A673 (cell line): ENCODE results near the gene PSMD8. TPM values are rescaled to one million over a fixed set of nuclear protein-coding genes. Genes with fewer than 3 reads are reported as not detected.

Experiments
- BruUV-seq: library from RNA; stranded (reverse); fragments of 400-500 nt; replicated peaks from 2 replicates; lab custom pipeline; 2021; lab: Mats Ljungman, UMichigan
- CTCF ChIA-PET: fragments of 300-600 bp; sonication (Branson Sonifier 250); formaldehyde crosslinking; loops from one replicate; lab custom pipeline; 2022; ENCODE audit warnings: antibody characterized with exemption; lab: Charles Lee
- POLR2A ChIA-PET: fragments of 300-600 bp; sonication (Branson Sonifier 250); formaldehyde crosslinking; loops from one replicate; lab custom pipeline; 2022; ENCODE audit warnings: antibody characterized with exemption; ENCODE audit not compliant: low non-redundant PET; lab: Charles Lee
- DNase-seq: peaks from one replicate; pipeline ENCODE4 v3.0.0-alpha.2; 2015; ENCODE audit warnings: low spot score
- H3K27ac ChIP-seq: fragments of 200-600 bp; sonication (generic); 2 replicates; pipeline ENCODE4 v1.5.1; 2016; ENCODE audit warnings: mixed run types, low read depth, mild to moderate bottlenecking, mixed read lengths, antibody characterized with exemption, low read length; ENCODE audit not compliant: poor library complexity, severe bottlenecking
- H3K27me3 ChIP-seq: fragments of 200-600 bp; sonication (generic); replicated peaks from 2 replicates; pipeline ENCODE4 v1.6.1; 2017; ENCODE audit warnings: mixed run types, low read depth, mild to moderate bottlenecking, mixed read lengths, antibody characterized with exemption, low read length; ENCODE audit not compliant: insufficient read depth, poor library complexity
- H3K36me3 ChIP-seq: fragments of 200-600 bp; sonication (generic); 2 replicates; pipeline ENCODE4 v1.6.1; 2016; ENCODE audit warnings: mixed run types, mild to moderate bottlenecking, mixed read lengths, antibody characterized with exemption, low read length; ENCODE audit not compliant: insufficient read depth, poor library complexity, severe bottlenecking
- H3K4me1 ChIP-seq: fragments of 200-600 bp; sonication (generic); 2 replicates; pipeline ENCODE4 v1.6.1; 2017; ENCODE audit warnings: mixed run types, mild to moderate bottlenecking, mixed read lengths, antibody characterized with exemption, low read length; ENCODE audit not compliant: insufficient read depth, poor library complexity, severe bottlenecking
- H3K4me3 ChIP-seq: fragments of 200-600 bp; sonication (generic); 2 replicates; pipeline ENCODE4 v1.5.1; 2016; ENCODE audit warnings: low read depth, mixed run types, mild to moderate bottlenecking, mixed read lengths, low read length; ENCODE audit not compliant: poor library complexity, severe bottlenecking
- H3K9me3 ChIP-seq: fragments of 200-600 bp; sonication (generic); 2 replicates; pipeline ENCODE4 v1.6.1; 2016; ENCODE audit warnings: mixed run types, low read depth, mild to moderate bottlenecking, mixed read lengths, antibody characterized with exemption, low read length; ENCODE audit not compliant: poor library complexity, severe bottlenecking
- CTCF ChIP-seq: fragments of 300-800, 200-600 bp; sonication (generic); conservative IDR thresholded peaks from 2 replicates; pipeline ENCODE4 v1.5.1; 2017; ENCODE audit warnings: low read depth, mild to moderate bottlenecking, antibody characterized with exemption, low read length, moderate library complexity, mixed read lengths
- EZH2 ChIP-seq: fragments of 200-600 bp; sonication (generic); IDR thresholded peaks from 2 replicates; pipeline ENCODE4 v1.6.1; 2017; ENCODE audit warnings: borderline replicate concordance, low read depth, mild to moderate bottlenecking, mixed read lengths, antibody characterized with exemption, low read length; ENCODE audit not compliant: poor library complexity, severe bottlenecking
- intact Hi-C: fragments of 100-400 bp; cut with micrococcal nuclease; formaldehyde crosslinking; loops from one replicate; pipeline ENCODE4 v1.10.0; 2022; ENCODE audit not compliant: unreplicated experiment
- total RNA-seq: library from RNA; stranded (reverse); gene quantifications from 2 replicates; pipeline ENCODE4 v1.2.3, GENCODE V29; 2021

Gene PSMD8
- total RNA-seq, 1 experiment from 2014 or later = 321 TPM

- H3K9me3 ChIP-seq = no peaks in the 10 kb centered on the region
- no peak overlapping the region for H3K4me3 ChIP-seq
- DNase-seq = no peak
- H3K27me3 ChIP-seq = no peaks in the 10 kb centered on the region
- H3K27ac ChIP-seq = no peak overlapping the region
- ChIA-PET CTCF (no interaction called here), POLR2A (no interaction called here)
- H3K36me3 ChIP-seq = no peaks in the 10 kb centered on the region
- TF ChIP-seq EZH2 (no peak), CTCF (no peak)
- H3K4me1 ChIP-seq = no peaks in the 10 kb centered on the region
- intact Hi-C loops = no loop called here
- BruUV-seq = no TSS peak
Observed at GRCh38 chr19:38399081-38399480, 24.7 kb downstream of the PSMD8 start.

GRCh38 chr19:38399537-38399936 lies 25.2 kb downstream of the PSMD8 start:
- intact Hi-C loops = no loop called here
- ChIA-PET CTCF (no interaction called here), POLR2A (no interaction called here)
- Histone ChIP-seq H3K4me3 (no peak overlapping the region), H3K4me1 (no peaks in the 10 kb centered on the region), H3K27ac (no peak overlapping the region), H3K27me3 (no peaks in the 10 kb centered on the region), H3K36me3 (no peaks in the 10 kb centered on the region), H3K9me3 (no peaks in the 10 kb centered on the region)
- no peak for DNase-seq
- TF ChIP-seq CTCF (no peak), EZH2 (no peak)
- BruUV-seq = no TSS peak

GRCh38 chr19:38400361-38400760 lies 26.0 kb downstream of the PSMD8 start:
- no peaks in the 10 kb centered on the region for H3K36me3 ChIP-seq
- H3K27ac ChIP-seq = no peak overlapping the region
- no TSS peak for BruUV-seq
- no peaks in the 10 kb centered on the region for H3K4me1 ChIP-seq
- H3K4me3 ChIP-seq = no peak overlapping the region
- no peak for TF ChIP-seq CTCF
- no peak for TF ChIP-seq EZH2
- no peak for DNase-seq
- CTCF ChIA-PET = no interaction called here
- intact Hi-C loops = loop anchor here (10.0 kb wide), 1 partner anchor 166 kb away; no protein-coding TSS in a partner anchor
- POLR2A ChIA-PET = interaction anchor here (0.6 kb wide), 1 partner anchor 9 kb away, joined by 6 read pairs; no protein-coding TSS in a partner anchor
- H3K9me3 ChIP-seq = no peaks in the 10 kb centered on the region
- H3K27me3 ChIP-seq = no peaks in the 10 kb centered on the region
